HG03045 (cell line): ENCODE measurements around the gene DCAF5.
"Not testable (repeated sequence)": the region's sequence is repeated elsewhere in the genome, so short reads cannot be mapped to it uniquely, and the experiment has no call there.

Experiments
- ATAC-seq: cut with Tn5 transposase; IDR thresholded peaks from one replicate; pipeline ENCODE4 v1.9.1; 2021; ENCODE audit warnings: mild to moderate bottlenecking, moderate library complexity; ENCODE audit not compliant: unreplicated experiment

The DCAF5 gene

GRCh38 chr14:69044965-69045555, 107.9 kb downstream of the DCAF5 start:
- no peak for ATAC-seq

GRCh38 chr14:69044296-69044695, 108.6 kb downstream of the DCAF5 start:
- no peak for ATAC-seq

GRCh38 chr14:69043596-69044260, 109.2 kb downstream of the DCAF5 start:
- no peak for ATAC-seq

- ATAC-seq: no peak
These were observed 110.0 kb downstream of the DCAF5 start for GRCh38 chr14:69042787-69043444.

- no peak for ATAC-seq
These were observed 110.6 kb downstream of the DCAF5 start for GRCh38 chr14:69042299-69042698.

GRCh38 chr14:69041783-69042182, 111.1 kb downstream of the DCAF5 start:
- ATAC-seq: no peak

- no peak for ATAC-seq
These were observed 112.6 kb downstream of the DCAF5 start for GRCh38 chr14:69040353-69040752.

GRCh38 chr14:69039288-69039628, 113.7 kb downstream of the DCAF5 start:
- no peak for ATAC-seq

- no peak for ATAC-seq
These were observed 114.2 kb downstream of the DCAF5 start for GRCh38 chr14:69038455-69039287.

GRCh38 chr14:69037790-69038454, 115.0 kb downstream of the DCAF5 start:
- ATAC-seq: no peak

GRCh38 chr14:69036757-69037506, 116.0 kb downstream of the DCAF5 start:
- no peak for ATAC-seq

GRCh38 chr14:69034612-69035262, 118.2 kb downstream of the DCAF5 start:
- ATAC-seq: no peak

GRCh38 chr14:69027242-69027913, 125.5 kb downstream of the DCAF5 start:
- ATAC-seq: no peak

- no peak for ATAC-seq
These were observed 129.9 kb downstream of the DCAF5 start for GRCh38 chr14:69023035-69023434.

GRCh38 chr14:69022093-69022492, 130.8 kb downstream of the DCAF5 start:
- ATAC-seq: not testable (repeated sequence)

- no peak for ATAC-seq
These were observed 135.2 kb downstream of the DCAF5 start for GRCh38 chr14:69017706-69018105.

- ATAC-seq: no peak
These were observed 138.1 kb downstream of the DCAF5 start for GRCh38 chr14:69014829-69015259.

- no peak for ATAC-seq
These were observed 138.8 kb downstream of the DCAF5 start for GRCh38 chr14:69013943-69014782.
